Activated gamma-delta T cell (primary cell): ENCODE results near the gene COLQ.

Source experiments
- DNase-seq: peaks from one replicate; lab custom pipeline; 2025; lab: John Stamatoyannopoulos, UW

The COLQ gene

DNA sequence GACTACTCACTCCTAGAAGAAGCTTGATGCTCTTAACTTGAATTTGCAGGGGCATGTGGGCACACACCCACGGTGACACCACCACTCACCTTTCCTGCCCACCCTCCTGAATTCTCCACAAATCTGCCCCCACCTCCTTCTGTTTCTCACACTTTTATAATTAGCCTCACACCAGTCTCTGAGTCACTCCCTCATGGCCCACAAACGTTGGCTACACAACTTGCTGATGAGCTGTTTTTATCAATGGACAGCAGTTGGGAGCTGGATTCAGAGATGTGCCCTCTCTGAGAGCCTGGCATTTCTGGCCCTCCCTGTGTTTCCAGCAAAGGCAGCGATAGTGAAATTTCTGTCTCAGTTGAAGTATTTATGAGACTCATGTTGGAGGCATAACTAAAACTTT, 1.3 kb downstream of the COLQ start:
- DNase-seq, result no peak

DNA sequence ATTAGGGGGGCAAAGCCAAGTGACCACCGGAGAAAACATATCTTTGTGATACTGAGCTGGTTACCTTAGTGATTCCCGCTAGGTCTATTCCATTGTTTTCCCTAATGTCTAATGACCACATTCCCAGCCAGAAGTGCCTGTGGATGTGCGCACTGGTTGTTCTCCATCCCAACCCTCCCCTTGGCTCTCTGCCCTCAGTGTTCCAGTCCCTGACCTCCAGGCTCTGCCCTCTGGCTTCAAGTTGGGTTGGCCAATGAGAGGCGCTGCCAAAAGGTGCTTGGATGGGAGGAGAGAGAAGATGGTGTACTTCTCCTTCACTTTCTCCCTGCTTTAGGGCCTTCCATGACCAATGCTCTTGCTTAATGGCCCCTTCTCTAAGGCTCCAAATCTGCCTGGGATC, 2.4 kb downstream of the COLQ start:
- DNase-seq, result no peak

DNA sequence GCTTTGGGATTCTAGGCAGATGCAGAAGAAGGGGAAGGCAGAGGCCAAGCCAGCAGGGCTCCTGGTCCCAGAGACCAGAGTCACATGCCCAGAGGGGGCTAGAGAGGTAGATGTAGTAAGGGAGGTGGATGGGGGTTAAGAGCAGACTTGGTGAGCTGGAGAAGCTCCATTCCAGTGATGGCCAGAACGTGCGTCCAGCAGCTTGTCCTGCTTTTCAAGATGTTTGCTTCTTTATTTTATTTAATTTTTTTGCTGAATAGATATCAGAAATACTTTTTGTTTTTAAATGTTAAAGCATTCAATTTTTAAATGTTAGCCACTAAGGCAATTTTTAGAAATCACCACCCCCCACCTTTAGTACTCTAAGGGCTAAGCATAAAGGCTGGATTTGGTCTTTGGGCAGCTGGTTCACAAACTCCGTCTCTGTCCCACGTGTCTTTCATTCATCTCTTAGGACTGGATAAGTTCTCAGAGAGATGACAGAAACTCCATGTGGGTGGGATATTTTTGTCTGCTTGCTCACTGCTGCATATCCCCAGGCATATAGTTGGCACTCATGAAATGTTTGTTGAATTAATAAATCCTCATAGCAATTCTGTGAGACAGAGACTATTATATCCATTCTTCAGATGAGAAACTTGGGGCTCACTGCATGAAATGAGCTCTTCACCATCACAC, 6.7 kb downstream of the COLQ start:
- DNase-seq, result no peak

DNA sequence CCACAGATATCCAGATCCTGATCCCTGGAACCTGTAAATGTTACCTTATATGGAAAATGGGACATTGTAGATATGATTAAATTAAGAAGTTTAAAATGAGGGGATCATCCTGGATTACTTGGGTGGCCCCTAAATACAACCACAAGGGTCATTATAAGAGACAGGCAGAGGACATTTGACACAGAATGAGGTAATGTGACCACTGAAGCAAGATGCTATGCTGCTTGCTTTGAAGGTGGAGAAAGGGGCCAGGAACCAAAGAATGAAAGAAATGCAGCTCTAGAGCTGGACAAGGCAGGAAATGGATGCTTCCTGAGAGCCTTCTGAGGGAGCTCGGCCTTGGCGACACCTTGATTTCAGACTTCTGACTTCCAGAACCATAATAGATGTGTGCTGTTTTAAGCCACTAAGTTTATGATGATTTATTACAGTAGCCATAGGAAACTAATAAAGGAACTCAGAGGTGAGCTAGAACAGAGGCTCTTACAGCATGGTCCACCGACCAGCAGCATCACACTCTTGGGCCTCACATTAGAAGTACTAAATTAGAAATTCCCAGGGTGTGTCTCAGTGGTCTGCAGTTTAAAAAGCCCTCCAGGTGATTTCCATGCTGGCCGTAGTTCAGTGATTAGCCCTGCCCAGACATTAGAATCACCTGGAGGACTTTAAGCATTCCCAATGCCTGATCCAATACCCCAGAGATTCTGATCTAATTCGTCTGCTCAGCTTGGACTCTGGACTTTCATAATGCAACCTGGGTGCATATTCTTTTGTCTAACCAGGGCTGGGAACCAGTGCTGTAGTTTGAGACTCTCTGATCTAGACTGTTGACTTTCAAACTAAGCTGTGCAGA, 7.5 kb downstream of the COLQ start:
- DNase-seq, result no peak

DNA sequence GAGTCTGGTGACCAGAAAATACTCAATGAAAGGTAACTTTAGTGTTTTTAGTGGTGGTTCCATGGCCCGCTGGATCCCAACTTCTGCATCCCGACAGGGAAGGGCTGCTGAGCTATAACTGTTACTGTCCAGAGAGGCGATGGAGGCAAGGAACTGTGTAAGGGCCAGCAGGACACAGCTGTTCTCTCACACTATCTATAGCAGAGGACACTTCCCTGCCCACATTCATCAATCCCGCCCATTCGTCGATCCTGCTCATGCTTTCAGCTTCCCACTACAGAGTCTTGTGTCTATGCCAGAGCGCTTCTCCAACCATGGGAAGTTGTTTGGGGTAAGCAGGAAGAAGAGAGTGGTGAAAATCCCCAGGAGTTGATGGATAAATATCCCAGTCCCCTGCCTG, 8.4 kb downstream of the COLQ start:
- DNase-seq, result no peak

DNA sequence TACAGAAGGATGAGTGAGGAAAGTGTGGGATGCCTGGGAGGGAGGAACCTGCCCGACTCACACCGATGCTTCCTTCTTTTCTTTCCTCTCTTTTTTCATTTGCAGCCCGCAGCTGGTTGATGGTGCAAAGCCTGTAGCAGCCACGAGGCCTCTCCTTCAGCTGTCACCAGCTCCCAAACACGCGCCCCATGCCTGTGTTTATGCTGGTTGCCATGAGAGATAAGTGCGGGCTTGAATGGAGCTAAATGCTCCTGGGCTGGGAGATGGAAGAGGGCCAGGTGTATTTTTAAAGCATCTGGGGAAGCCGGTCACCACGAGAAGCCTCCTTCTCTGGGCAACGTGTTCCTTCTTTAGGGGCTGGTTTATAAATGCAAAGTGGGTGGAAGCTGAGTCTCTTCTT, 9.3 kb downstream of the COLQ start:
- DNase-seq, result no peak

DNA sequence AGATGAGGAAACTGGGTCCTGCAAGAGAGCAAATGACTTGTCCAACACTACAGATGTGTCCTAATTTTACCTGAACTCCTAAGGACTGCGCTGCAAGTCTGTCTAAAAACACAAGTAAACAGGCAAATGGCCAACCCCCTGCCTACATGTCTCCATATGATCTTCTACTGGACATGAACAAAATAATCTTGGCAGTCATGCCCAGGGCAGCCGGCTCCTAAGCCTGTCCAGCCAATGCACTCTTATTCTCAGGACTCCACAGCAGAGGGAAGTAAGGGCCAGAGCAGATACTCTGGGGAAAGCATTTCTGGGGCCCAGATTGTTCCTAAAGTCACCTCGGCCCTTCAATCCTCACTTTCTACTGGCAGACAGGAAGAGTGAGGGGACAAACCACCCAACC, 10.3 kb downstream of the COLQ start:
- no peak for DNase-seq

DNA sequence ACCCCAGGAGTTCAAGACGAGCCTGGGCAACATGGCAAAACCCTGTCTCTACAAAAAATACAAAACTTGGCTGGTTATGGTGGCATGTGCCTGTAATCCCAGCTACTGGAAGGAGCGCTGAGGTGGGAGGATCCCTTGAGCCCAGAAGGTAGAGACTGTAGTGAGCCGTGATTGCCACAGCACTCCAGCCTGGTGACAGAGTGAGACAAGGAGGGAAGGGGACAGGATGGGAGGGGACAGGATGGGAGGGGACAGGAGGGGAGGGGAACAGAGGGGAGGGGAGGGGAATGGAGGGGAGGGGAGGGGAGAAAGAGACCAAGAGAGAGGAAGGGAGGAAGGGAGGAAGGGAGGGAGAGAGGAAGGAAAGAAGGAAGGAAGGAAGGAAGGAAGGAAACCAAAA, 11.0 kb downstream of the COLQ start:
- no peak for DNase-seq

DNA sequence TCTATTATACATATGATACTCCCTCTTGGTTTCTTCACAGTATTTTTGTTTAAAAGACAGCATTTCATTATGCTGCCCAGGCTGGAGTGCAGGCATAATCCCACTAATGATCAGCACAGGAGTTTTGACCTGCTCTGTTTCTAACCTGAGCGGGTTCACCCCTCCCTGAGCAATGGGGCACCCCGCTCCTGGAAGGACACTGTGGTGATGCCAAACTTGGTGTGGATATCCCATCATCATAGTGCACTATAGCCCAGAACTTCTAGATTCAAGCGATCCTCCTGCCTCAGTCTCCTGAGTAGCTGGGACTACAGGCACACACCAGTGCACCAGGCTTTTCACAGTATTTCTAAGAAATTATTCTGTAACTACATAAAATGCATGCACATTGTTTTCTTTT, 14.9 kb downstream of the COLQ start:
- DNase-seq, result no peak

DNA sequence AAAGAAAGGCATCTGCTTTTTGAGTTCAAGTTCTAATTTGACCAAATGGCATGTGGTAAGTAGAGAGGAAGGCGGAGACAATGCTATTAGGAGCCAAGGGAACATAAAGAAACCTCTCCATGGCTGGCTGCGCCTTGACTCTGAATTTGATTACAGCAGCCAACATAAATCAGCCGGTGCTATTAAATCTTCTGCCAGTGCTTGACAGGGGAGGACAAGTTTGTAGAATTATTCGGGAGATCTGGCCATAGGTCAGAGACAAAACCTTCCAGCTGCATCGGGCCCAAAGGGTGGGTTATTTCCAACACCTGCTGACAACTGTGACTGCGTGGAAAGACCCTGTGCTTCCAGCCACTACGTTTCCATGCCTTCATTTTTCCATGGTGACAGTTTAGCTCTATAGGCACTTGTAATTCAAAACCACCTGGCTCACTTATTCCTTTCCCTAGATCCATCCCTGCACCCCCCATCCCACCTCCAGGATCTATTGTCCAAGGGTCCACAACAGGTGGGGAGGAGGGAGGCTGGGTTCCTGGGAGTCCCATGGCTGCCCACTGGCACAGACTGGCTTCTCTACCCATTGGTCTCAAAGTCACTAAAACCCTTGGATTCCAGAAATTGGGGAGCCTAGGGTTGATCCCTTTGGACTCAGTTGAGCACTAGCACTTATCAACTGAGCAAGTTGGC, 15.9 kb downstream of the COLQ start:
- DNase-seq, result no peak

DNA sequence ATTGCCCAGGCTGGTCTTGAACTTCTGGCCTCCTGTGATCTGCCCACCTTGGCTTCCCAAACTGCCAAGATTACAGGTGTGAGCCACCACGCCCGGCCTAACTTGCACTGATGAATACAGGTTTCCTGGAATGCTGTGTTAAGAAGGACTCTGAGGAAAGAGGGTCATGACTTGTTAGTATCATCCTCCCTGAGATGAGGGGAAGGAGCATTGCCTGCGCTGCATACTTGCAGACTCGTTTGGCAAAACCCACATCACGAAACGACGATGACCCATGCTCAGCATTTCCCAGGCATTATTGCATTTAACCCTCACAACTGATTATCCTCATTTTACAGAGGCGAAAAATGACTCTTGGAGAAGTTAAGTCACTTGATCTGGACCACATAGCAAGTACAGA, 18.9 kb downstream of the COLQ start:
- DNase-seq, result no peak

DNA sequence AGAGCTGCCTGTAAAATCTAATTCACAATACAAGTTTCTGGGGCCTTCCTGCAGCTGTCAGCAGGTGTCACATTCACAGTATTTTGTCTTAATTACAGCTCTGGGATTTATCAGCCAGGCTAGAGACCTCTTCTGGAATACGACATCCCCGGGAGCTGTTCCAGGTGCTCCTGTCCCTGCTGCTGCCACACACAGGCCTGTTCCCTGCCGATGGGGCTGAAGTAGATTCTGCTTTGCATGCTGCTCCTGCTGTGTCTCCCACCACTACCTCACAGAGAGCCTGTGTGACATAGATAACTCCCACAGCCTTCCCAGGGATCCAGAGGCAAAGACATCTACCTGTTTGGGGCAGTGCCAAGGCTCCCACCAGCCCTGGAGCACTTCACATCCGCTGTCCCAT, 20.4 kb downstream of the COLQ start:
- no peak for DNase-seq

DNA sequence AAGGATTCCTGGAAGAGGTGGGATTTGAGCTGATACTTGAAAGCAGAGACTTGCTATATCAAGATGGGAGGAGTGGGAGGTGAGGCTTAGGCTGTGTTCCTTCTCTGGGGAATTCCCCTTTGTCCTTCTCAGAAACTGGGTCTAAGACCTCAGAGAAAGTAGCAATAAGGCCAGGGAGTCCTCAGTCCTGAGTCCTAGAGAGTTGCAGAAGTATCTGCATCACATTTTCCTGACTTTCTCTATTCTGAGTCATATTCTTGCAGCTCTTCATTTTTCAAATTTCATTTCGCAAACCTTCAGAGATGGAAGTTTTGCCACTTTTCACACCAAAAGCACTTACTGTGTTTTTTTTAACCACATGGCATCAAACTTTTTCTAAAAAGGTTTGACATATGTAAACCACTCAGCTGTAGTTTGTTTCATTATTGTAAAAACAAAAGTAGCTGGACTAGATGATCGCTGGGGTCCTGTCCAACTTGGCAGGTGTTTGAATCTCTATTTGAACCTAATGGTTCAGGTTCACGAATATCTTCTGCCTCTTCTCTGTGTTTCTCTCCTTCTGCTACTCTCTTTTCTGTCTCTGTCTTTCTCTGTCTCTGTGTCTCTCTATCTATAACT, 21.3 kb downstream of the COLQ start:
- DNase-seq, result no peak

DNA sequence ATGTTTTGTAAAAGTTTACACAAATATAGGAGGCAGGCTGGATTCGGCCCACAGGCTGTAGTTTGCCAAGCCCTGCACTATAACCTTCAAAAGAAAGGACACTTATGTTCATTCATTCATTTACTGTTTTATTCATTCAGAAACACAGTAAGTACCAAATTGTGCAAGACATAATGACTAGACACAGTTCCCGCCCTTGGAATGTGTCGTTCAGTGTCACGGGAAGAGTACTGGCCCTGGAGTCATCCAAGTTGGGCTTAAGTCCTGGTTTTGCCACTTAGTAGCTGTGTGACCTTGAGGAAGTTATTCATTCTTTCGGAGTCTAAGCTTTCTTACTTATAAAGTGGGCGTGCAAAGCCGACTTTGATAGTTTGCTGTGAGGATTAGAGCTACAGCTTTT, 22.0 kb downstream of the COLQ start:
- no peak for DNase-seq

DNA sequence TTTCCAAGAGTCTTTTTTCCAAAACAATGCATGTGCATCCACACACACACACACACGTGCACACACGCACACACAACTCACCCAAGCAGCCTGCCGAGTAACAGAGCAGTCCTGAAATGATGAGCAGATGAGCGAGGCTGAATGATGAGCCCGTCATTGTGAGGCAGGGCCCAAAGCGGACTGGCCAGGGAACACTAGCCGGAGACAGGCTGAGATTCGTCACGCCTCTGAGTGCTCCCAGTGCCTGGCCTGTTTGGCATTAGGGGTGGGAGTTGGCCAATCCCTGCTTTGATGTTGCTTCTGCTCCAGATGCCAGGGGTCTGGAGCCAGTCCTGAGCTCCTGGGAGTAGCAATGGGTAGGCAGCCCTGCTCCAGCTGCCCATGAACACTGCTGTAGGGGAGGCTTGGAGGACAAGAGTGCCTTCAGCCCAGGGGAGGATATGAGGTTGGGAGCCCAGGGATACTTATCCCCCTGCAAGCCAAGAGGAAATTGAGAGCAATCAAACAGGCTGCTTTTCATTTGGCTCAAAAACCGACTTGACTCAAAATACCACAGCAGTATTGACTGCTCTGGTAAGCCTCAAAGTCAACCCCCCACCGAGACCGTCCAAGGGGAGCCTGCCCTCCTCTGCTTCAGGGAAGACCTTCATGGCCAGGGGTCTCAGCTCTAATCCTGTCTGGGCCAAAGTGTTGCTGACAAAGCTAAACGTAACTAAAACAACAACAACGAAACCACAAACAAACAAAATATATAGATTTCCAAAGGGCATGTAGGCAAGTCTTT, 22.9 kb downstream of the COLQ start:
- no peak for DNase-seq

DNA sequence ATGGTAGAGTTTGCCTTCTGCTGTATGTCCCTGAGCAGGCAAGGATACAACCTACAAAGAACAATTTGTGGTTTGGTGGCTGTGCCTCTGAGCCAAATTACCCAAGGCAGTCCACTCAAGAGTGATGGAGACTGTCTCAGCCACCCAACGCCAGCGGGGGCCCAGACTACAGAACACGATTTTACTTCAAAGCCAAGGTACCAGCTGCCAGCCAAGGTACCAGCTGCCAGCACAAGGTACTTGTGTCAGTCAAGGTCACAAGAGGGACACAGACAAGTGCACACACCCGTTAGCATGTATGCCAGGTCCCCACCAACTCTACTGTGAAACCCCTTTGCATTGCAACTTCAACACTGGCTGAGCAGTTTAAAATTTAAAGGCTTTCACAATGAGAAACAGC, 23.5 kb downstream of the COLQ start:
- no peak for DNase-seq

DNA sequence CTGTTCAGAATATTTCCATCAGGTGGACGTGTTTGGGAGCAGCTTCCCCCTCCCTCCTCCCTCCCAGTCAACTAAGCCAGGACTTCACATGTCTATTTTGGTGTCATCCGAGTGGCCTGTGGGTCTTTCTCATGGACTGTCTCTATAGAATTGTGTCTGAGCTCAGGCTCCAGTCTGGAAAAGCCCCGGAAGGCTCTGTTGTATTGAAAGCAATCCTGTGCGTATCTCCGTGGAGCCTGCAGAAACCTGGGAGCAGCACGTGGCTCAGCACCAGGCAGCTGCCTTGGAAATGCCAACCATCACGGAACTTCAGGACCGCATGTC, 25.2 kb downstream of the COLQ start:
- DNase-seq, result no peak

DNA sequence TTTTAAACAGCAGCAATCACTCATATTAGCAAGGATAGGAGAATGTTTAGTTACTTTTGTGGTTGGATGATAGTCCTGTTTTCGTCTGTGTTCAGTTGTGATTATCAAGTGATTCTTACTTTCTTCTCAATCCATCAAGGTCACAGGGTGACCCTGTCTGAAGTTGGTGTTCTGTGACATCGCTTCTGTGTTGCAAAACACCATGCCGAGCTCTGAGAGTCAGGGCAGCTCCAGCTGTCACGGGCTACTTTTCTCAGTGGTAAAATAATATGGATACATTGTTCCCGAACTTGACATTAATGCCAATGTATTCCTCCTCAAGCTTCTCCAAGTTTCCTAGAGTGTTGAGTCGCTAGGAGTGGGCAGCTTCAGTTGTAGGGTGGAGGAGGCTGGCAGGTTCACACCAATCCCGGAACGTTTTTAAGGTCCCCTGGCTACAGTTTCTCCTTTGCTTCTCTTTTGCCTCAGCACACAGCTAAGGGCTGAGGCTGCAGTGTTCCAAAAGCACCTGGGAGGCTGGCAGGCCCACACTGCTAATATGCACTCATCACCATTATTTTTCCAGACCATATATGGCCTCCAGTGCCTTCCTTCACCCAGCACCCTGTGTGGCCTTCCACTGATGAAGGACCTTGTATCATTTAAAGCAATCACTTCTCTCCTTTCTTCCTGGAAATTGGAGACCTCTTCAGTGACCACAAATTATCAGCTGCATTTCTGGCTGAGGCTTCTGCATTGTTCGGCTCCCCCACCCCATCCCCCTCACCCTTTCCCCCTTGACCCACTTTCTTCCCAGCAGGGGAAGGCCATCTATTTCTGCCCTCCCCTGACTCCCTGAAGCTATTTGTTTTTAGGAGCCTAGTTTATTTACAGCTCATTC, 25.8 kb downstream of the COLQ start:
- no peak for DNase-seq

DNA sequence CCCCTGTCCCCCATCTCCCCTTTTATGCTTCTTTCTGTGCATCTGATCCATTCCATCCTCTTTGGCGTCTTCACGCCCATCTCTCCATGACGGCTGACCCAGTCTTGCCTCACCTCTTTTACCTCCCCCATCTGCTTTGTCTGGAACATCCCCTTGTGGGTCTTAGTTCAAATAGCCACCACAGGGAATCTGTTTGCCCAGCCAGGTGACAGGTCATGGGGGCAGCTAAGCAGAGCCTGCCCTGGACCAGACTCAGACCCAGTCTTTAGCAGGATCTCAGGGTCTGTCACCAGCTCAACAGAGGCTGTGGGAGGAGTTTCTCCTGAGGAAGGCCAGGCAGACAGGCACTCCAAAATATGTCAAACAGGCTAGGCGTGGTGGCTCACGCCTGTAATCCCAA, 28.1 kb downstream of the COLQ start:
- DNase-seq, result no peak

DNA sequence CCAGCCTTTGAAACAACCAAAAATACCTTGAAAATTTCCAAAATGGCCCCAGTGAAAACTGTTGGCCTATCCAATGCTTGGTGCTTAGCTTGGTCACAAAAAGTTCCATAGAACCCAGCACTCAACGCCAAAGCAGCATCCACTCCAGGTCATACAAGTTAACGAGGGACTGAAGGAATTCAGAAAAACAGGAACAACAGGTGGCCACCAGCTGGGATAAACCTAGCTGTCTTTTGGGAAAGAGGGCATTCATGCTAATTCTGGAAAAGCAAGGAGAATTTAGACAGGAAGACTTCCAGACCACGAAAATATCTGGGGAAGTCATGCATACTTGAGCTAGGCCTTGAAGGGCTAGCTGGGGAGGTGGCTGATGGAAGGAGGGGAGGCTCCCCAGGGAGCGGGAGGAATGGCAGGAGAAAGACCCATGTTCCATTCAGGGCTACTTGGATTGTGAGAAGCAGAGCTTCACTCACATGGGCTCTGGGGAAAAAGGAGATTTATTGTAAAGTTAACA, 28.6 kb downstream of the COLQ start:
- DNase-seq, result no peak

DNA sequence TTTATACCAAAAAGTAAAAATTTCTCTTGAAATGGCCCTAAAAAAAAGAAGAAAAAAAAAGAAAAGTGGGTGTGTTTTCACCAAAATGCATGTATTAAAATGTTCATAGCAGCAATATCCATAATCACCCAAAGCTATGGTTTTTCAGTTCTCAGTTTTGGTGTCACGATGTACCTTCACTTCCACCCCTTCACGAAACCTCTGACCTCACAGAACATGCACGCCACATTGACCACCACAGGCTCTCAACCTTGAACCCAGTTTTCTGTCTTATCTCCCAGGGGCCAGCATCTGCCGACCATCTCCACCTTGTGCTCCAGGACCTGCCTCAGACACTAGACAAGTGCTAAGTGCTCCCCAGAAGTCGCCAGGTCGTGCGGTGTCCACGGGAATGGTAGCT, 30.4 kb downstream of the COLQ start:
- no peak for DNase-seq
